NK-92 treated with Interleukin-12 subunit alpha and Interleukin-12 subunit beta, amount 100 ng/mL, for 24 hours (cell line): Measurements from ENCODE around the gene FOXJ2.
"Not testable (repeated sequence)": the region's sequence is repeated elsewhere in the genome, so short reads cannot be mapped to it uniquely, and the experiment has no call there.

Experiments
- DNase-seq: peaks from one replicate; lab custom pipeline; 2025; lab: John Stamatoyannopoulos, UW

The FOXJ2 gene

GRCh38 chr12:8032242-8033152 lies at the start of gene FOXJ2:
TSS of gene FOXJ2 (plus strand) at chr12:8032716. CDS start at chr12:8039833, 7,117 bp downstream.
- peak; percentile 39 for DNase-seq

- DNase-seq, result not testable (repeated sequence)
These were observed 49.5 kb upstream of the FOXJ2 start for GRCh38 chr12:7983019-7983418.

DNA sequence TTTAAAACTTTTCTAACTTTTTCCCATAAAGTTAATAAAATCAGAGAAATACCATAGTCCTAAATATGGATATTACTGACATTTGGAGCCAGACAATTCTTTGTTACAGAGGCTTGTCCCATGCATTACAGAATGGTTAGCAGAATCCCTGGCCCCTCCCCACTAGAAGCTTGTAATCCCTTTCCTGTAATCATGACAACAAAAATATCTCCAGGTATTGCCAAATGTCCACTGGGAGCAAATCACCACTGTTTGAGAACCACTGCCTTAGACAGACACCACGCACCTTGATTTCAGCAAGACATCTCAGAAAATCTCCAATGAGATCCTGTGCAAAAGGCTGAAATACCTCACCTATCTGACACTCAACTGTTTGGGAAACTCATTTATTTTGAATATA lies 49.1 kb upstream of the FOXJ2 start:
- DNase-seq, result not testable (repeated sequence)

- no peak for DNase-seq
These were observed 47.6 kb upstream of the FOXJ2 start for GRCh38 chr12:7984900-7985299.

DNA sequence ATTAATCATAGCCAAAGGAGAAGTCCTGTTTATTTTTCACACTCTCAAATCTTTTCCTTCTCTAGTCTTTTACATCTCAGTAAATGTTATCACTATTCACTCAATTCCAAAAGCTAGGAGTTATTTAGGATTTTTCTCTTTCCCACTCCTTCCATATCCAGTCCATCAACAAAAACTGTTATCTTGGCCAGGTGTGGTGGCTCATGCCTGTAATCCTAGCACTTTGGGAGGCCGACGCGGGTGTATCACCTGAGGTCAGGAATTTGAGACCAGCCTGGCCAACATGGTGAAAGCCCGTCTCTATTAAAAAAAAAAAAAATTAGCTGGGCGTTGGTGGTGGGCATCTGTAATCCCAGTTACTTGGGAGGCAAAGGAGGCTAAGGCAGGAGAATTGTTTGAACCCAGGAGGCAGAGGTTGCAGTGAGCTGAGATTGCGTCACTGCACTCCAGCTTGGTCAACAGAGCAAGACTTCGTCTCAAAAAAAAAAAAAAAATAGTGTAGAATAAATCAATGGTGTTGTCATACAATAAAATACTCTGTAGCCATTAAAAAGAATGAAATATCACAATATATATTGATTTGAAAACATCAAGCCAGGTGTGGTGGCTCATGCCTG lies 46.6 kb upstream of the FOXJ2 start:
- no peak for DNase-seq

- peak; percentile 75 for DNase-seq
These were observed 42.6 kb upstream of the FOXJ2 start for GRCh38 chr12:7989827-7990491.

GRCh38 chr12:7991535-7991934 lies 41.0 kb upstream of the FOXJ2 start:
- DNase-seq, result no peak

DNA sequence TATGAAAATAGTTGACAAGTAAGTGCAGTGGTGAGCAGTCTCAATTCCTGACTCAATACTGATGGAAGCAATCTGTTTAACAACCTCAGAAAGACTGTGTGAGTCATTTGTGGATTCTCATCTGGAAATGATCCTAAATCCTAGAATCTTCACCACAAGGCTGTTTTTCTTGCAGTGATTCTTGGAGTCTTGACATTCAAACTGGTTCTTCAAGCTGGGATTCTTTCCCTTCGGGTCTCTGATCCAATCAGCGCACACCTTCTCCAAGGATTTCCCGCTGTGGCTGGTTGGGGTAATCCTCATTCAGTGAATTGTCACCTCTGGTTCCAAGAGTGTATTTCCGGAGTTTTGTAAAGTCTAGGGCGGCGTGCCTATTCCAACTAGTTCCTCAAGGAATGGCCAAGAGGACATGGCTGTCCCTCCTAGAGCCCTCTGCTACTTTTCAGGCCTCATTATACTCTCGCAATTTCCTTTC lies 37.7 kb upstream of the FOXJ2 start:
- no peak for DNase-seq

- peak; percentile 57 for DNase-seq
These were observed 37.1 kb upstream of the FOXJ2 start for GRCh38 chr12:7995266-7995963.

- DNase-seq, result not testable (repeated sequence)
These were observed 31.7 kb upstream of the FOXJ2 start for GRCh38 chr12:8000827-8001226.

DNA sequence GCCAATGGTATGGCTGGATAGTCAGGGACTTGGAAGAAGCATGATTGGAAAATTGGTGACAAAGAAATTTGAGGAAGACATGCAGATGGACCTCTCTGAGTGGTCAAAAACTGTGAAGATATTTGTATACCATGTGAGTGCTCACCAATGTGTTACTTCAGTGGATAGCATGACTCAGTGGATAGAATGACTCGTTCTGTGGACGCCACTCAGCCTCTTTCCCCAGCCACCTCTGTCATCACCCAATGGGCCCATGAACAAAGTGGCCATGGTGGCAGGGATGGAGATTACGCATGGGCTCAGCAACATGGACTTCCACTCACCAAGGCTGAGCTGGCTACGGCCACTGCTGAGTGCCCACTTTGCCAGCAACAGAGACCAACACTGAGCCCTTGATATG lies 31.0 kb upstream of the FOXJ2 start:
- not testable (repeated sequence) for DNase-seq

GRCh38 chr12:8004897-8005296 lies 27.6 kb upstream of the FOXJ2 start:
- DNase-seq, result not testable (repeated sequence)

- DNase-seq, result no peak
These were observed 21.2 kb upstream of the FOXJ2 start for GRCh38 chr12:8011331-8011730.

- DNase-seq, result no peak
These were observed 19.7 kb upstream of the FOXJ2 start for GRCh38 chr12:8012651-8013309.

DNA sequence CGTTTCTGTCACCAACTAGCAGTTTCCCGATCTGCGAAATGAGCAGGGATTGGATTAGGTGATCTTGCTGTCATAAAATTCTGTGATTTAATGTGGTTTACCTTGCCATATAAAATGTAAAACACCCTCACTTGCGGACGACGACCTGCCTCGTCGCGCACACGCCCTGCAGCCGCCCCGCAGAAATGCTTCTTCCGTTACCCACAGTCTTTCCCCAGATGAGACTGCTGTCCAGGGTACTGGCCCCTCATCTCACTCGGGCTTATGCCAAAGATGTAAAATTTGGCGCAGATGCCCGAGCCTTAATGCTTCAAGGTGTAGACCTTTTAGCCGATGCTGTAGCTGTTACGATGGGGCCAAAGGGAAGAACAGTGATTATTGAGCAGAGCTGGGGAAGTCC lies 17.7 kb upstream of the FOXJ2 start:
- DNase-seq, result no peak

GRCh38 chr12:8018213-8018612 lies 14.3 kb upstream of the FOXJ2 start:
- not testable (repeated sequence) for DNase-seq

DNA sequence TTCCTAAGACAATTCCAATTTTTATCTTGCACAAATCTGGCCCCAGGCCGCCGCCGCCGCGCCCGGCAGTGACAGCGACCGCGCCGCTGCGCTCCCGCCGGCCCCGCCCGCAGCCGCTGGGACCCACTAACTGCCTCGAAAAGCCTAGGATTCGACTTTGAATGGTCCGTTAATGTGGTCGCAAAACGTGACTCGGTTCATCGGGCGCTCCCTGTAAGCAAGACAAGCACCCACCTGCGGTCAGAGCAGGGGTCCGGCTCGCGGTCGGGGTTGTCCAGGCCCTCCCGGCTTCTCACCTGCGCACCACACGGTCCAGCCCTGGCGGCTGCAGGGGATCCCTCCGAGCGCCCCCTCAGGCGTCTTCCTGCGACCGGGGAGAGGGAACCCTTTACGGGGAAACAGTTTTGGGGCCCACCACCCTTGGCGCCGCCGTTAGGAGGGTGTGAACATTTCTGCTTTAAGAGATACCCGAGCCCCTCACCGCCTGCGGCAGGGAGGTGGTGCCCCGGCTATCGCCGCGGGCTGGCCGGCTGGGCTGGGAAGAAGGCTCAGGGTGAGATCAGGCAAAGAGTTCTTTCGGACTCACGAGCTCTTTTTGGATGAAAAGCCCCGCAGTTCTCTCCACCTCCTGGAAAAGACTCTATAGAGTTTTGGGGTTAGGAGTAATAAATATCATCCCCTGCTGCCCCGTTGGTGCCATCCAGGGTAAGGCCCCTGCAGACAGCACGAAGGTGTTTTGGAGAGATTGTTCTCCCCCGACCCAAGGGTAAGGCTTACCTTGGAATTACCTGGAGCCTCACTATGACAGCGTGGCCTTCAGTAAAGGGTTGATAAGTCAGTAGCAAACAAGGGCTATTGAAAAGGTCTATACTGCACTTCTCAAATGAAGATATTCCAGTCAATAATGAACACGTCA lies 13.6 kb upstream of the FOXJ2 start:
- DNase-seq, result no peak

DNA sequence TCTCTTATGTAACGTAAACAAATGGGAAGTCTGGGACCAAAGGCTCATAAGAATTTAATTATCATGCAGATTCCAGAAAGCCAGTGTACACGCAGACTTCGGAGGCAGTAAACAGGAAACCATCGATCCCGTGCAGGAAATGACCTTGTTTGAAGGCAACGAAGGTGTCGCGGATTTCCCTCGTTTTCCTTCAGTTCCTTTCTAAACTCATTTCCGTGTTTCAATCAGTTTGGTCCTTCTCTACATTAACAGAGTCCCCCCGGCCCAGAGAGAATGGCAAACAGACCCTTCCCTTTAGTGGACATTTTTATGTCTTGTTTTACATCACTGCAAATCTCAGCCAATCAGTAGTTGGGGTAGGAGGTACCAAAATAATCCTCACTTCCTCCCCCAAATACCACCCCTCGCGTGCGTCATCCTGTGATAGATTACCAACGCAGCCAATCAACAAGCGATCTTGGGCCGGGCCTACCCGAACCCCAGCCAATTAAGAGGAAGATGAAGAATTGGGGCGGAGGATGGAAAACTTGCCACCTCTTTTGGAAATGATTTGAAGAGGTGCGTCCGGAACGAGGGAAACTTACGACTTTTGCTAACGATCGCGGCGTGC lies 6.1 kb upstream of the FOXJ2 start:
- peak; percentile 77 for DNase-seq

- DNase-seq, result no peak
These were observed 4.7 kb upstream of the FOXJ2 start for GRCh38 chr12:8027856-8028255.

GRCh38 chr12:8028267-8028666 lies 4.2 kb upstream of the FOXJ2 start:
- DNase-seq, result no peak
